Measurements from ENCODE around the gene RAB9A. TPM values are rescaled to one million over a fixed set of nuclear protein-coding genes. Genes with fewer than 3 reads are reported as not detected.
"Not testable (repeated sequence)": the region's sequence is repeated elsewhere in the genome, so short reads cannot be mapped to it uniquely, and the experiment has no call there.

The RAB9A gene
- total RNA-seq, 1 donor from 2014 or later, result 37.2 TPM

- DNase-seq, result no peak
Measured at GRCh38 chrX:13702111-13702789, 13.3 kb downstream of the RAB9A start.

GRCh38 chrX:13703135-13703534, 14.2 kb downstream of the RAB9A start:
- no peak for DNase-seq

- DNase-seq, result no peak
Measured at GRCh38 chrX:13703589-13703988, 14.7 kb downstream of the RAB9A start.

- no peak for DNase-seq
Measured at GRCh38 chrX:13711141-13711540, 22.2 kb downstream of the RAB9A start.

- no peak for DNase-seq
Measured at GRCh38 chrX:13716455-13716854, 27.5 kb downstream of the RAB9A start.

GRCh38 chrX:13716905-13717304, 28.0 kb downstream of the RAB9A start:
- DNase-seq, result no peak

- peak; percentile 40 for DNase-seq
Measured at GRCh38 chrX:13717700-13718472, 29.0 kb downstream of the RAB9A start.

GRCh38 chrX:13719192-13719856, 30.4 kb downstream of the RAB9A start:
- DNase-seq, result no peak

GRCh38 chrX:13721371-13721770, 32.4 kb downstream of the RAB9A start:
- DNase-seq, result no peak

GRCh38 chrX:13721819-13722519, 33.0 kb downstream of the RAB9A start:
- peak; percentile 70 for DNase-seq

- not testable (repeated sequence) for DNase-seq
Measured at GRCh38 chrX:13724878-13725277, 36.0 kb downstream of the RAB9A start.

GRCh38 chrX:13726583-13726982, 37.7 kb downstream of the RAB9A start:
- not testable (repeated sequence) for DNase-seq

GRCh38 chrX:13730523-13730922, 41.6 kb downstream of the RAB9A start:
- not testable (repeated sequence) for DNase-seq

- DNase-seq, result peak; percentile 51
Measured at GRCh38 chrX:13732246-13733067, 43.5 kb downstream of the RAB9A start.

- DNase-seq, result no peak
Measured at GRCh38 chrX:13733506-13733905, 44.6 kb downstream of the RAB9A start.

GRCh38 chrX:13734278-13735172, 45.6 kb downstream of the RAB9A start, which contains the start of the genes OFD1 and TRAPPC2:
TSS of gene OFD1 (plus strand) at chrX:13734748. CDS start at chrX:13735072, 324 bp downstream.
TSS of gene TRAPPC2 (minus strand) at chrX:13734620. CDS start at chrX:13719963, 14,657 bp downstream.
- DNase-seq, result peak; percentile 92

GRCh38 chrX:13741695-13742094, 52.8 kb downstream of the RAB9A start:
- no peak for DNase-seq

- DNase-seq, result no peak
Measured at GRCh38 chrX:13742397-13743176, 53.7 kb downstream of the RAB9A start.

- DNase-seq, result peak; percentile 11
Measured at GRCh38 chrX:13747836-13748235, 58.9 kb downstream of the RAB9A start.

All from skin of body (tissue), 2 donors.